Parathyroid adenoma (tissue), 2 donors: ENCODE data around the gene NAALADL2.

ENCODE experiments used
- H2AFZ ChIP-seq: fragments of 300-600 bp; sonication (generic); one replicate; pipeline ENCODE4 v1.7.0; 2017; ENCODE audit warnings: antibody characterized with exemption, mild to moderate bottlenecking
- H3K27ac ChIP-seq: fragments of 300-600 bp; sonication (generic); one replicate; pipeline ENCODE4 v1.7.0; 2017
- H3K27me3 ChIP-seq: fragments of 300-600 bp; sonication (generic); one replicate; pipeline ENCODE4 v1.7.0; 2017; ENCODE audit warnings: low read length; ENCODE audit not compliant: control insufficient read depth, insufficient read depth
- H3K36me3 ChIP-seq: fragments of 300-600 bp; sonication (generic); one replicate; pipeline ENCODE4 v1.7.0; 2017; ENCODE audit warnings: low read length; ENCODE audit not compliant: control insufficient read depth, insufficient read depth
- H3K4me1 ChIP-seq: fragments of 300-600 bp; sonication (generic); one replicate; pipeline ENCODE4 v1.7.0; 2017; ENCODE audit warnings: control low read depth
- H3K4me2 ChIP-seq: fragments of 300-600 bp; sonication (generic); one replicate; pipeline ENCODE4 v1.7.0; 2017; ENCODE audit warnings: low read length
- H3K4me3 ChIP-seq: fragments of 300-600 bp; sonication (generic); one replicate; pipeline ENCODE4 v1.7.0; 2017; ENCODE audit warnings: low read depth, low read length
- H3K79me2 ChIP-seq: fragments of 300-600 bp; sonication (generic); one replicate; pipeline ENCODE4 v1.7.0; 2017; ENCODE audit warnings: control low read depth
- H3K9ac ChIP-seq: fragments of 300-600 bp; sonication (generic); one replicate; pipeline ENCODE4 v1.7.0; 2017; ENCODE audit warnings: mild to moderate bottlenecking
- H3K9me3 ChIP-seq: fragments of 300-600 bp; sonication (generic); one replicate; pipeline ENCODE4 v1.7.0; 2017; ENCODE audit warnings: low read length; ENCODE audit not compliant: control insufficient read depth
- TF ChIP-seq, protein P1 (sequence below): fragments of 300-600 bp; sonication (generic); IDR thresholded peaks from one replicate; pipeline ENCODE4 v1.7.0; 2017; ENCODE audit warnings: antibody characterized with exemption, mild to moderate bottlenecking
- donor health status: primary hyperparathyroidism.

The NAALADL2 gene

DNA sequence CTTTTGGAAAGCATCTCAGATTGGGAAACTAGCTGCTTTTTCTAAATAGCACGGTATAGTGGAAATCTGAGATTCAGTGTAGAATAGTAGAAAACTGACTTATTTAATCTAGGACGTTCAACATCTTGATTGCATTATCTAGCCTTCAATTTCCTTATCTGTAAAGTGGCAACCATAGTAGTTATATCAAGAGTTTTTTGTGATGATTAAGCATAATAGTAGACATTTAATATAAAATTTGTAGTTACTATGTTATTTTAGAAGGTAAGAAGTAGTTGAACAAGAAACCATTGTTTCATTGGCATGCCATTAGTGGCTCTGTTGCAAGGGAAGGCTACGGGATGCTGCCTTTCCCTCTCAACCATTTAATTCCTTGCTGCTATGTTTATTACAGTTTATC, 367.3 kb downstream of the NAALADL2 start:
- Histone ChIP-seq H3K27me3 (no peaks in the 10 kb centered on the region), H2AFZ (no peak overlapping the region), H3K79me2 (no peaks in the 10 kb centered on the region), H3K27ac (no peak overlapping the region), H3K9me3 (no peaks in the 10 kb centered on the region), H3K4me2 (no peak overlapping the region), H3K36me3 (no peaks in the 10 kb centered on the region), H3K4me3 (no peak overlapping the region), H3K9ac (no peak overlapping the region), H3K4me1 (no peaks in the 10 kb centered on the region)
- TF ChIP-seq, protein P1, sequence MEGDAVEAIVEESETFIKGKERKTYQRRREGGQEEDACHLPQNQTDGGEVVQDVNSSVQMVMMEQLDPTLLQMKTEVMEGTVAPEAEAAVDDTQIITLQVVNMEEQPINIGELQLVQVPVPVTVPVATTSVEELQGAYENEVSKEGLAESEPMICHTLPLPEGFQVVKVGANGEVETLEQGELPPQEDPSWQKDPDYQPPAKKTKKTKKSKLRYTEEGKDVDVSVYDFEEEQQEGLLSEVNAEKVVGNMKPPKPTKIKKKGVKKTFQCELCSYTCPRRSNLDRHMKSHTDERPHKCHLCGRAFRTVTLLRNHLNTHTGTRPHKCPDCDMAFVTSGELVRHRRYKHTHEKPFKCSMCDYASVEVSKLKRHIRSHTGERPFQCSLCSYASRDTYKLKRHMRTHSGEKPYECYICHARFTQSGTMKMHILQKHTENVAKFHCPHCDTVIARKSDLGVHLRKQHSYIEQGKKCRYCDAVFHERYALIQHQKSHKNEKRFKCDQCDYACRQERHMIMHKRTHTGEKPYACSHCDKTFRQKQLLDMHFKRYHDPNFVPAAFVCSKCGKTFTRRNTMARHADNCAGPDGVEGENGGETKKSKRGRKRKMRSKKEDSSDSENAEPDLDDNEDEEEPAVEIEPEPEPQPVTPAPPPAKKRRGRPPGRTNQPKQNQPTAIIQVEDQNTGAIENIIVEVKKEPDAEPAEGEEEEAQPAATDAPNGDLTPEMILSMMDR: no peak

DNA sequence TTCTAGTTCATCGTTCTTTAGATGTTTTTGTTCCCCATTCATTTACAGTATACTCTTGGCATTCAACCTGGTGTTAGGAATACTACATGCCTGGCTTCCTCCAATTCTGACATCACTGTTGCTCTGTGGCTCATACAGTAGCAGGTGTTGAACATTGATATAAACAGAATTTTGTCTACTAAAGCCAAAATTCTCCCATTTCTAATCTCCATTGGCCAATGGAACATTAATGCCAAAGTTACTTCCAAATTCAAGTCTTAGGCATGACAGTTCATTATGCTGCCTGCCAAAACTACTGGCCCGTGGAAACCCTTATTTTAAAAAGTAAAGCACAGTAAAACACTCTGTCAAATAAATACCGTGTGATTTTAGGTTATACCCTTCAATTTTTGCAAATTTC, 368.0 kb downstream of the NAALADL2 start:
- Histone ChIP-seq H2AFZ (no peak overlapping the region), H3K4me1 (no peaks in the 10 kb centered on the region), H3K4me2 (no peak overlapping the region), H3K27ac (no peak overlapping the region), H3K9ac (no peak overlapping the region), H3K27me3 (no peaks in the 10 kb centered on the region), H3K79me2 (no peaks in the 10 kb centered on the region), H3K36me3 (no peaks in the 10 kb centered on the region), H3K4me3 (no peak overlapping the region), H3K9me3 (no peaks in the 10 kb centered on the region)
- TF ChIP-seq, protein P1: no peak

DNA sequence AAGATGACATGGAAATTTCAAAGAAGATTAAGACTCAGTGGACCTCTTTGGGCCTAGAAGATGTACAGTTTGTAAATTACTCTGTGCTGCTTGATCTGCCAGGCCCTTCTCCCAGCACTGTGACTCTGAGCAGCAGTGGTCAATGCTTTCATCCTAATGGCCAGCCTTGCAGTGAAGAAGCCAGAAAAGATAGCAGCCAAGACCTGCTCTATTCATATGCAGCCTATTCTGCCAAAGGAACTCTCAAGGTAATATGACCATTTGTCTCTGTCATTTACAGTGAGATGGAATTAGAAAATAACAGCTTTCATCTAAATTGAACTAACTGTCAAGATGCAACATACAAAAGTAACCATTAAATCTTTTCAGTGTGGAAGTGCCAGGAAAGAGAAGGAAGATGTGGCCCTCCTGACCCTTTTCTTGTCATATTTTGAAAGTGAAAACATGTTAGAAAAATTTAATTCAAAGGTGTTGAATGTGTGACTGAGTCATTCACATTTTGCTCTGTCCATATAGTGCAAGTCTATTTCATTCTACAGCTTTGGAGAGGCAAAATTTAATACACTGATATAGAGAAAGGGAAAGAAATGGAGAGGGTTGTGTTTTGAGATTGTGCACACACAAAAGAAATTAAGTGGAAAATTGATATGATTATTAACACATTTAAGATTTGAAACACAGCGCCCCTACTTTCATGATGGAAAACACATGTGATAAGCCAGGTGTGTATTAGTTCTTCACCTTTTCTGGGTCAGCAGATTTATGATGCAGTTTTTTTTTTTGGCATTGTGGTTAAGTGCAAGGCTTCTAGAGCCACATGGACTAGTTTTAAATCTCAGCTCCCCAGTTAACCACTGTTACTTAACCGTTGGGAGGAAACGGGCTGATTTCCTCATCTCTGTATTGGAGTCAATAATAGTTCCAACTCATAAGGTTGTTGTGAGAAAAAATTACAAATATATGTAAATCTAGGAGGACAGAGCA, 375.1 kb downstream of the NAALADL2 start:
- no peaks in the 10 kb centered on the region for H3K79me2 ChIP-seq
- H3K27me3 ChIP-seq: no peaks in the 10 kb centered on the region
- no peak overlapping the region for H3K9ac ChIP-seq
- no peak overlapping the region for H3K4me3 ChIP-seq
- H3K27ac ChIP-seq: no peak overlapping the region
- no peak overlapping the region for H2AFZ ChIP-seq
- H3K36me3 ChIP-seq: no peaks in the 10 kb centered on the region
- no peaks in the 10 kb centered on the region for H3K4me1 ChIP-seq
- no peak overlapping the region for H3K4me2 ChIP-seq
- TF ChIP-seq, protein P1: no peak
- H3K9me3 ChIP-seq: no peaks in the 10 kb centered on the region

DNA sequence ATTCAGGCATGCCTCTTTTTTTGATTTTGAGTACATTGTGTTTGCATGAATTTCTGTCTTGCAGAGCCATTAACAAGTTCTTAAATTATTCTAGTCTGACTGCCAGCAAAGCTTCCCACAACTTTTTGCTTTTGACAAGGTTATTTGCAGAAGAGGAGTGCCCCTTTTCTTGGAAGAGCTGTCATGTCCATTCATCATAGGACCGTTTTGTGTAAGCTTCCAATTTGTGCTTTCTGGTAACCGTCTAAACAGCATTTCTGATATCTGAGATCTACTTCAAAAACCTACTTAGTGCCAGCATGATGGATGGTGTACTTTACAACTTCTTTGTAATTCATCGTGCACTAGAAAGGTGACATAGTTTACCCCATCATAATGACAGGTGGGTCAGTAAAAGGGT, 379.7 kb downstream of the NAALADL2 start:
- no peaks in the 10 kb centered on the region for H3K79me2 ChIP-seq
- H3K36me3 ChIP-seq: no peaks in the 10 kb centered on the region
- H3K9ac ChIP-seq: no peak overlapping the region
- H3K4me1 ChIP-seq: no peaks in the 10 kb centered on the region
- no peak overlapping the region for H3K27ac ChIP-seq
- TF ChIP-seq, protein P1: no peak
- H3K4me3 ChIP-seq: no peak overlapping the region
- H3K9me3 ChIP-seq: no peaks in the 10 kb centered on the region
- H3K27me3 ChIP-seq: no peaks in the 10 kb centered on the region
- H3K4me2 ChIP-seq: no peak overlapping the region
- H2AFZ ChIP-seq: no peak overlapping the region
